HFFc6 (cell line): ENCODE measurements around the gene UBASH3A. TPM values are rescaled to one million over a fixed set of nuclear protein-coding genes. Genes with fewer than 3 reads are reported as not detected.

Experiments
- DNase-seq: peaks from one replicate; pipeline ENCODE4 v3.0.0-alpha.2; 2018
- H3K27ac Mint-ChIP-seq: 2 replicates; pipeline ENCODE4 v1.8.0; 2020; ENCODE audit warnings: mild to moderate bottlenecking, mixed read lengths
- H3K27me3 Mint-ChIP-seq: 2 replicates; pipeline ENCODE4 v1.8.0; 2021; ENCODE audit warnings: mild to moderate bottlenecking, moderate library complexity, mixed read lengths; ENCODE audit not compliant: insufficient read depth
- H3K36me3 Mint-ChIP-seq: 2 replicates; pipeline ENCODE4 v1.8.0; 2021; ENCODE audit warnings: low read depth, mixed read lengths
- H3K4me1 Mint-ChIP-seq: 2 replicates; pipeline ENCODE4 v1.8.0; 2020; ENCODE audit warnings: low read depth, mixed read lengths
- H3K4me3 Mint-ChIP-seq: 2 replicates; pipeline ENCODE4 v1.8.0; 2020; ENCODE audit warnings: mild to moderate bottlenecking, moderate library complexity, mixed read lengths
- H3K9me3 Mint-ChIP-seq: 2 replicates; pipeline ENCODE4 v1.8.0; 2020; ENCODE audit warnings: mild to moderate bottlenecking, mixed read lengths
- CTCF ChIP-seq: fragments of 200-600 bp; sonication (generic); IDR thresholded peaks from 2 replicates; pipeline ENCODE4 v1.5.0; 2021; ENCODE audit warnings: antibody characterized with exemption, mild to moderate bottlenecking
- total RNA-seq, 6 experiments: library from RNA; stranded (reverse); fragmentation: NEBNext Ultra II Directional; extraction: Animal tissue kit (Norgen Biotek cat#: 25700); gene quantifications; 2 replicates in 1 of 6; 3 replicates in 5 of 6; pipeline ENCODE4 v1.2.3, GENCODE V29; 2021

The UBASH3A gene
- total RNA-seq, 6 experiments from 2014 or later, result not detected

GRCh38 chr21:42475526-42476387 is 72.1 kb downstream of the UBASH3A start:
- Mint-ChIP-seq H3K27ac (no peak overlapping the region), H3K9me3 (peaks cover 55% of the 10 kb centered on the region), H3K4me3 (no peak overlapping the region), H3K27me3 (peaks cover 1% of the 10 kb centered on the region), H3K36me3 (0 out of 2 replicates have a peak, but pooled peaks cover 4% of the 10 kb centered on the region), H3K4me1 (no peaks in the 10 kb centered on the region)
- no peak for DNase-seq
- TF ChIP-seq CTCF, result no peak

DNA sequence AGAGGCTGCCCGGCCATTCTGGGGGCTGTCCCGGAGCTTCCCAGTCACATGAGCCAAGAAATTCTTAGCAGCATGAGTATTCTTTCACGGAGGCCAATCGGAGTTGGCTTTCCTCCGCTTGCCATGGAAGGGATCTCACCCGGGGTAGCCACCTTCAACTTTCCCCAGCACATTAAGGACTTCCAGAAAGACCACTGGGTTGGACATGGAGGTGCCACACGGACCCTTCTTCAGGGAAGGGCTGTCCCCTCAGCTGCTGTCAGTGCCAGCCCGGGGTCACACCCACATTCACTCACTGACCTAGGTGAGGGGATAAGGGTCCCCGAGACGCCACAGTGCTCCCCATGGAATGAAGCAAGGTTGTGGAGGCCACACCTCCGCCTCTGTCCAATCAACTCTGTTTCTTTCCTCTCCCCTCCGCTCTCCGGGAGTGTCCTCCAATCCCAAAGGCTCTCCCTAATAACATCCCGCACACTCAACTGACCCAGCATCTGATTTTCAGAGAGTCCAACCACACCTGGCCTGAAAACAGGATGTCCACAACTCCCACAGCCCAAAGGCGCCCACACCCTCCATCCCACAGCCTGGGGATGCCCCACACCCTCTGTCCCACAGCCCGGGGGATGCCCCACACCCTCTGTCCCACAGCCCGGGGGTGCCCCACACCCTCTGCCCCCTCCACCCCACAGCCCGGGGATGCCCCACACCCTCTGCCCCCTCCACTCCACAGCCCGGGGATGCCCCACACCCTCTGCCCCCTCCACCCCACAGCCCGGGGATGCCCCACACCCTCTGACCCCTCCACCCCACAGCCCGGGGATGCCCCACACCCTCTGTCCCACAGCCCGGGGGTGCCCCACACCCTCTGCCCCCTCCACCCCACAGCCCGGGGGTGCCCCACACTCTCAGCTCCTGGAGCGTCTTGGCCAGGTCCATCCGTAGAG is 73.0 kb downstream of the UBASH3A start:
- 0 out of 2 replicates have a peak, but pooled peaks cover 2% of the 10 kb centered on the region for H3K36me3 Mint-ChIP-seq
- no peaks in the 10 kb centered on the region for H3K4me1 Mint-ChIP-seq
- no peak overlapping the region for H3K27ac Mint-ChIP-seq
- no peak for TF ChIP-seq CTCF
- no peak for DNase-seq
- H3K4me3 Mint-ChIP-seq, result no peak overlapping the region
- H3K9me3 Mint-ChIP-seq, result peaks cover 48% of the 10 kb centered on the region
- peaks cover 1% of the 10 kb centered on the region for H3K27me3 Mint-ChIP-seq

- DNase-seq, result no peak
- H3K9me3 Mint-ChIP-seq, result peaks cover 35% of the 10 kb centered on the region
These were observed 74.8 kb downstream of the UBASH3A start for GRCh38 chr21:42478504-42478903.

GRCh38 chr21:42479582-42479981 is 75.9 kb downstream of the UBASH3A start:
- peaks cover 1% of the 10 kb centered on the region; the same call in 1 of the 2 replicates for H3K27me3 Mint-ChIP-seq
- no peaks in the 10 kb centered on the region for H3K36me3 Mint-ChIP-seq
- H3K4me3 Mint-ChIP-seq, result no peak overlapping the region
- H3K4me1 Mint-ChIP-seq, result no peaks in the 10 kb centered on the region
- H3K27ac Mint-ChIP-seq, result no peak overlapping the region
- no peak for DNase-seq
- H3K9me3 Mint-ChIP-seq, result peaks cover 25% of the 10 kb centered on the region
- no peak for TF ChIP-seq CTCF

More at GRCh38 chr21:42478504-42478903, 74.8 kb downstream of the UBASH3A start:
- H3K4me3 Mint-ChIP-seq, result no peak overlapping the region
- peaks cover 1% of the 10 kb centered on the region; the same call in 1 of the 2 replicates for H3K27me3 Mint-ChIP-seq
- no peaks in the 10 kb centered on the region for H3K36me3 Mint-ChIP-seq
- H3K27ac Mint-ChIP-seq, result no peak overlapping the region
- H3K4me1 Mint-ChIP-seq, result no peaks in the 10 kb centered on the region
- no peak for TF ChIP-seq CTCF

DNA sequence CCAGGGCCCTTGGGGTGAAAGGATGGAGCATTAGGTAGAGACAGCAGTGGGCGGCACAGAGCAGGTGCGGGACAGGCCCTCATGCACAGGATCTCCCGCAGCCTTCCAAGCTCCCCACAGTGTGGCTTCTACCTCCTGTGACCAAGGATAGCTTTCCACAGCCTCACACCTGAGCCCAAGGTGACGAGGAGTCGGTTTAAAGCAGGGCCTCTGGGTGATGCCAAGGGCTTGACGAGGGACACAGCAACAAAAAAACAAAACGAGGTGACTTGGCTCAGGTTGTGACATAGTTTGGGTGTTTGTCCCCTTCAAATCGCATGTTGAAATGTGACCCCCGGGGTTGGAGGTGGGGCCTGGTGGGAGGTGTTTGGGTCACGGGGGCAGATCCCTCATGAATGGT is 77.0 kb downstream of the UBASH3A start:
- Mint-ChIP-seq H3K27me3 (peaks cover 1% of the 10 kb centered on the region; the same call in 1 of the 2 replicates), H3K27ac (no peak overlapping the region), H3K9me3 (peaks cover 20% of the 10 kb centered on the region), H3K36me3 (no peaks in the 10 kb centered on the region), H3K4me3 (no peak overlapping the region), H3K4me1 (no peaks in the 10 kb centered on the region)
- no peak for TF ChIP-seq CTCF
- DNase-seq, result no peak
